Measurements from ENCODE around the gene PARP2. TPM values are rescaled to one million over a fixed set of nuclear protein-coding genes. Genes with fewer than 3 reads are reported as not detected.

PARP2 gene
- 18.3 to 20.7 TPM (median 20.1 TPM) in 5 replicates for total RNA-seq (2022; extraction: Qiagen RNA extraction)

DNA sequence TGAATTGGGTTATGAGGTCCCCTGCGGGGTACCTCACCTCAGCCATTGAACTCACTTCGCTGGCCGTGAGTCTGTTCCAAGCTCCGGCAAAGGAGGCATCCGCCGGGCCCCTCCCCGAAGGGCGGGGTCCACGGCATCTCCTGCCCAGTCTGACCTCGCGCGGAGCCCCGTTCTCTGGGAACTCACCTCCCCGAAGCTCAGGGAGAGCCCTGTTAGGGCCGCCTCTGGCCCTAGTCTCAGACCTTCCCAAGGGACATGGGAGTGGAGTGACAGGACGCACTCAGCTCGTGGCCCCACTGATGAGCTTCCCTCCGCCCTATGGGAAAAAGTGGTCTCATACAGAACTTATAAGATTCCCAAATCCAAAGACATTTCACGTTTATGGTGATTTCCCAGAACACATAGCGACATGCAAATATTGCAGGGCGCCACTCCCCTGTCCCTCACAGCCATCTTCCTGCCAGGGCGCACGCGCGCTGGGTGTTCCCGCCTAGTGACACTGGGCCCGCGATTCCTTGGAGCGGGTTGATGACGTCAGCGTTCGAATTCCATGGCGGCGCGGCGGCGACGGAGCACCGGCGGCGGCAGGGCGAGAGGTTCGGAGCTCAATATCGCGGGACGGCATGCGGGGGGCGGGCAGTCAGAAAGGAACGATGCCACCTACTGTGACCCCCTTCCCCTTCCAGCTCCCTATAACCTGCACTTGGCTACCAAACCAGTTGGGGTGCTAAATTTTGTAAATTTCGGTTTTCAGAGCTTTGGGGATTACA is at the start of gene PARP2:
Gene PARP2, plus strand, starts transcription at position 544 of the 770 bp plus-strand sequence. Its CDS starts 7 bp downstream, at position 551.

GRCh38 chr14:20305265-20306078 is 38.0 kb upstream of the PARP2 start, which contains the start of gene TTC5:
Gene TTC5, minus strand, starts transcription at chr14:20305951. Its CDS starts 14 bp downstream, at chr14:20305937.

DNA sequence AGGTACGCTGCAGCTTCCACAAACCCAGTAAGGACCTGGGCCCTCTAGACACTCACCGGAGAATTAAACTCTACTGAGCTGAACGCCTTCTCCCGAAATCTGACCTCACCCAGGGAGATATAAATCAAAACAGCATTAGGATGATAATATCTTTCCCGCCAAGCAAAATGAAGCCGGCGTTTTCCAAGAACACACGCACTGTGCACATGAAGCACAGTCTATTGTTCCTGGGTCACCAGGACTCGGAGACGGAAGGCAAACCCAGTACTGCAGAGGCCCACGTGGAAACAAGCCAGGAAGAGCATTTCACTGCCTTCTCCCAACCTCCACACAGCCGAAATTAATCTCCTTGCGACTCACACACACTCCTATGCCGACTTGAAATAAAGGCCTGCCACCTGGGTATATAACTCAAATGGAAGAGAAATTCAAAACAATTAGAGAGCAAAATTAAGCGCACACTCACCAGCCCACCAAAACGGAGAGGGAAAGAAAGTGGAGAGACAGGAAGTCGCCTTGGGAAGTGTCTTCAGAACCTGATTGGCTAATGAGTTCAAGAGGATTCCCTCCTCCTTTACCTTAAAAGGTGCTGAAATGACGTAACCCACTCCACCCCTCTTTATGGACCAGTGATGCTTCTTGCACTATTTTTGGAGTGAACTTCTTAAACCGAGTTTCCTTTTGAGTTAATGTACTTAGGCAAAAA is 10.5 kb upstream of the PARP2 start, which contains the start of gene CCNB1IP1:
Gene CCNB1IP1, minus strand, starts transcription at position 492 of the 706 bp plus-strand sequence. CDS start 16,756 bp downstream, outside the sequence.

Other genes starting within 250 kb of the PARP2 start
- gene OR4K17, start 232.9 kb upstream of the PARP2 start, total RNA-seq (2022; extraction: Qiagen RNA extraction), result not detected in 5 replicates
- not detected in 5 replicates for gene OR4N5, start 204.8 kb upstream of the PARP2 start, total RNA-seq (2022; extraction: Qiagen RNA extraction)
- not detected in 5 replicates for gene OR11G2, start 152.7 kb upstream of the PARP2 start, total RNA-seq (2022; extraction: Qiagen RNA extraction)
- not detected in 5 replicates for gene OR11H6, start 119.9 kb upstream of the PARP2 start, total RNA-seq (2022; extraction: Qiagen RNA extraction)
- not detected in 5 replicates for gene OR11H7, start 114.7 kb upstream of the PARP2 start, total RNA-seq (2022; extraction: Qiagen RNA extraction)
- gene OR11H4, start 104.3 kb upstream of the PARP2 start, total RNA-seq (2022; extraction: Qiagen RNA extraction), result not detected in 5 replicates
- 15.4 to 24.7 TPM (median 18.6 TPM) in 5 replicates for gene TTC5, start 37.7 kb upstream of the PARP2 start, total RNA-seq (2022; extraction: Qiagen RNA extraction)
- gene CCNB1IP1, start 10.4 kb upstream of the PARP2 start, total RNA-seq (2022; extraction: Qiagen RNA extraction), result 34.9 to 47.1 TPM (median 38.8 TPM) in 5 replicates
- gene TEP1, start 69.9 kb downstream of the PARP2 start, total RNA-seq (2022; extraction: Qiagen RNA extraction), result 6.6 to 12.1 TPM (median 10.0 TPM) in 5 replicates
- gene KLHL33, start 92.5 kb downstream of the PARP2 start, total RNA-seq (2022; extraction: Qiagen RNA extraction), result 0.01 TPM in 1 of 5 replicates, not detected in the others
- gene OSGEP, start 111.2 kb downstream of the PARP2 start, total RNA-seq (2022; extraction: Qiagen RNA extraction), result 19.5 to 24.1 TPM (median 23.7 TPM) in 5 replicates
- gene APEX1, start 111.6 kb downstream of the PARP2 start, total RNA-seq (2022; extraction: Qiagen RNA extraction), result 251 to 268 TPM (median 260 TPM) in 5 replicates
- 25.5 to 35.2 TPM (median 29.2 TPM) in 5 replicates for gene PIP4P1, start 117.8 kb downstream of the PARP2 start, total RNA-seq (2022; extraction: Qiagen RNA extraction)
- 130 to 164 TPM (median 132 TPM) in 5 replicates for gene PNP, start 125.8 kb downstream of the PARP2 start, total RNA-seq (2022; extraction: Qiagen RNA extraction)
- 0.15 to 0.33 TPM (median 0.22 TPM) in 5 replicates for gene RNASE10, start 161.9 kb downstream of the PARP2 start, total RNA-seq (2022; extraction: Qiagen RNA extraction)
- gene RNASE9, start 217.4 kb downstream of the PARP2 start, total RNA-seq (2022; extraction: Qiagen RNA extraction), result not detected in 5 replicates
- gene RNASE11, start 244.4 kb downstream of the PARP2 start, total RNA-seq (2022; extraction: Qiagen RNA extraction), result not detected in 5 replicates
- not detected in 5 replicates for gene RNASE12, start 247.7 kb downstream of the PARP2 start, total RNA-seq (2022; extraction: Qiagen RNA extraction)

Data from A549 treated with dexamethasone at 1 μM for 4 hours (cell line).